ENCODE results near the gene PDE2A.

Gene PDE2A

GRCh38 chr11:72673943-72674828 lies at the start of gene PDE2A:
PDE2A (minus strand) TSS chr11:72674422; CDS start chr11:72674207, 215 bp downstream.
- Mint-ChIP-seq H3K4me3 (no peak within 1 kb of the TSS), H3K9me3 (no peaks in the 10 kb centered on the region), H3K27me3 (peaks cover 71% of the 10 kb centered on the region), H3K27ac (ENCODE audit: low read depth) (peak within 1 kb of the TSS; percentile 10), H3K36me3 (ENCODE audit: insufficient read depth) (peaks cover 25% of the 10 kb centered on the region), H3K4me1 (peaks cover 8% of the 10 kb centered on the region)
- DNase-seq (ENCODE audit: low spot score in 2 of 2) (no peak), ATAC-seq (replicated peaks; ENCODE audit: extremely low read depth, poor library complexity, severe bottlenecking) (no peak)

- Mint-ChIP-seq H3K4me1 (peaks cover 64% of the 10 kb centered on the region), H3K27me3 (no peaks in the 10 kb centered on the region), H3K9me3 (no peaks in the 10 kb centered on the region), H3K4me3 (peak overlapping the region; percentile 11), H3K36me3 (ENCODE audit: insufficient read depth) (peaks cover 36% of the 10 kb centered on the region), H3K27ac (ENCODE audit: low read depth) (no peak overlapping the region)
- DNase-seq (ENCODE audit: low spot score in 2 of 2) (no peak), ATAC-seq (replicated peaks; ENCODE audit: extremely low read depth, poor library complexity, severe bottlenecking) (no peak)
Measured at GRCh38 chr11:72723508-72723907, 49.3 kb upstream of the PDE2A start.

GRCh38 chr11:72722050-72722748 lies 48.0 kb upstream of the PDE2A start:
- Mint-ChIP-seq H3K27ac (ENCODE audit: low read depth) (peak overlapping the region; percentile 94), H3K4me1 (peaks cover 70% of the 10 kb centered on the region), H3K36me3 (ENCODE audit: insufficient read depth) (peaks cover 36% of the 10 kb centered on the region), H3K9me3 (no peaks in the 10 kb centered on the region), H3K4me3 (peak overlapping the region; percentile 83), H3K27me3 (no peaks in the 10 kb centered on the region)
- DNase-seq (ENCODE audit: low spot score in 2 of 2) (peak; percentile 85 to 86), ATAC-seq (replicated peaks; ENCODE audit: extremely low read depth, poor library complexity, severe bottlenecking) (peak; percentile 86)

- peaks cover 36% of the 10 kb centered on the region for H3K36me3 Mint-ChIP-seq (ENCODE audit: insufficient read depth)
- peak overlapping the region; percentile 83 for H3K4me3 Mint-ChIP-seq
- ATAC-seq (replicated peaks; ENCODE audit: extremely low read depth, poor library complexity, severe bottlenecking): peak; percentile 67
- DNase-seq (ENCODE audit: low spot score in 2 of 2): peak; percentile 48 to 64
- H3K4me1 Mint-ChIP-seq: peaks cover 69% of the 10 kb centered on the region
- no peaks in the 10 kb centered on the region for H3K9me3 Mint-ChIP-seq
- no peaks in the 10 kb centered on the region for H3K27me3 Mint-ChIP-seq
- H3K27ac Mint-ChIP-seq (ENCODE audit: low read depth): peak overlapping the region; percentile 94
Measured at GRCh38 chr11:72721689-72722049, 47.4 kb upstream of the PDE2A start.

GRCh38 chr11:72721276-72721675 lies 47.1 kb upstream of the PDE2A start:
- Mint-ChIP-seq H3K9me3 (no peaks in the 10 kb centered on the region), H3K27ac (ENCODE audit: low read depth) (peak overlapping the region; percentile 94), H3K4me3 (peak overlapping the region; percentile 83), H3K36me3 (ENCODE audit: insufficient read depth) (peaks cover 34% of the 10 kb centered on the region), H3K4me1 (peaks cover 71% of the 10 kb centered on the region), H3K27me3 (no peaks in the 10 kb centered on the region)
- DNase-seq (ENCODE audit: low spot score in 2 of 2) (no peak), ATAC-seq (replicated peaks; ENCODE audit: extremely low read depth, poor library complexity, severe bottlenecking) (no peak)

GRCh38 chr11:72720784-72721183 lies 46.6 kb upstream of the PDE2A start:
- Mint-ChIP-seq H3K9me3 (no peaks in the 10 kb centered on the region), H3K4me1 (peaks cover 74% of the 10 kb centered on the region), H3K27me3 (no peaks in the 10 kb centered on the region), H3K4me3 (peak overlapping the region; percentile 83), H3K27ac (ENCODE audit: low read depth) (peak overlapping the region; percentile 94), H3K36me3 (ENCODE audit: insufficient read depth) (peaks cover 34% of the 10 kb centered on the region)
- ATAC-seq (replicated peaks; ENCODE audit: extremely low read depth, poor library complexity, severe bottlenecking) (no peak), DNase-seq (ENCODE audit: low spot score in 2 of 2) (no peak)

- Mint-ChIP-seq H3K4me1 (peaks cover 74% of the 10 kb centered on the region), H3K4me3 (peak overlapping the region; percentile 83), H3K9me3 (no peaks in the 10 kb centered on the region), H3K36me3 (ENCODE audit: insufficient read depth) (peaks cover 31% of the 10 kb centered on the region), H3K27ac (ENCODE audit: low read depth) (peak overlapping the region; percentile 94), H3K27me3 (no peaks in the 10 kb centered on the region)
- no peak for ATAC-seq (replicated peaks; ENCODE audit: extremely low read depth, poor library complexity, severe bottlenecking)
- DNase-seq (ENCODE audit: low spot score in 2 of 2): no peak
Measured at GRCh38 chr11:72720047-72720446, 45.8 kb upstream of the PDE2A start.

GRCh38 chr11:72719551-72719950 lies 45.3 kb upstream of the PDE2A start:
- DNase-seq (ENCODE audit: low spot score in 2 of 2): no peak
- H3K27me3 Mint-ChIP-seq: no peaks in the 10 kb centered on the region
- peaks cover 77% of the 10 kb centered on the region for H3K4me1 Mint-ChIP-seq
- peaks cover 31% of the 10 kb centered on the region for H3K36me3 Mint-ChIP-seq (ENCODE audit: insufficient read depth)
- H3K4me3 Mint-ChIP-seq: peak overlapping the region; percentile 83
- peak overlapping the region; percentile 94 for H3K27ac Mint-ChIP-seq (ENCODE audit: low read depth)
- H3K9me3 Mint-ChIP-seq: no peaks in the 10 kb centered on the region
- ATAC-seq (replicated peaks; ENCODE audit: extremely low read depth, poor library complexity, severe bottlenecking): no peak

GRCh38 chr11:72719144-72719543 lies 44.9 kb upstream of the PDE2A start:
- no peaks in the 10 kb centered on the region for H3K27me3 Mint-ChIP-seq
- DNase-seq (ENCODE audit: low spot score in 2 of 2): no peak
- peaks cover 28% of the 10 kb centered on the region for H3K36me3 Mint-ChIP-seq (ENCODE audit: insufficient read depth)
- H3K27ac Mint-ChIP-seq (ENCODE audit: low read depth): peak overlapping the region; percentile 94
- peaks cover 81% of the 10 kb centered on the region for H3K4me1 Mint-ChIP-seq
- peak; percentile 11 for ATAC-seq (replicated peaks; ENCODE audit: extremely low read depth, poor library complexity, severe bottlenecking)
- peak overlapping the region; percentile 83 for H3K4me3 Mint-ChIP-seq
- H3K9me3 Mint-ChIP-seq: no peaks in the 10 kb centered on the region

GRCh38 chr11:72718101-72718501 lies 43.9 kb upstream of the PDE2A start:
- ATAC-seq (replicated peaks; ENCODE audit: extremely low read depth, poor library complexity, severe bottlenecking): no peak
- H3K36me3 Mint-ChIP-seq (ENCODE audit: insufficient read depth): peaks cover 27% of the 10 kb centered on the region
- no peak for DNase-seq (ENCODE audit: low spot score in 2 of 2)
- H3K4me3 Mint-ChIP-seq: peak overlapping the region; percentile 1
- no peaks in the 10 kb centered on the region for H3K27me3 Mint-ChIP-seq
- peaks cover 77% of the 10 kb centered on the region for H3K4me1 Mint-ChIP-seq
- H3K27ac Mint-ChIP-seq (ENCODE audit: low read depth): no peak overlapping the region
- no peaks in the 10 kb centered on the region for H3K9me3 Mint-ChIP-seq

GRCh38 chr11:72716788-72717435 lies 42.7 kb upstream of the PDE2A start:
- Mint-ChIP-seq H3K36me3 (ENCODE audit: insufficient read depth) (peaks cover 23% of the 10 kb centered on the region), H3K9me3 (no peaks in the 10 kb centered on the region), H3K27ac (ENCODE audit: low read depth) (no peak overlapping the region), H3K4me1 (peaks cover 75% of the 10 kb centered on the region), H3K4me3 (no peak overlapping the region), H3K27me3 (no peaks in the 10 kb centered on the region)
- DNase-seq (ENCODE audit: low spot score in 2 of 2): no peak
- ATAC-seq (replicated peaks; ENCODE audit: extremely low read depth, poor library complexity, severe bottlenecking): no peak

GRCh38 chr11:72716290-72716689 lies 42.1 kb upstream of the PDE2A start:
- Mint-ChIP-seq H3K27me3 (no peaks in the 10 kb centered on the region), H3K9me3 (no peaks in the 10 kb centered on the region), H3K4me3 (no peak overlapping the region), H3K4me1 (peaks cover 70% of the 10 kb centered on the region), H3K36me3 (ENCODE audit: insufficient read depth) (peaks cover 20% of the 10 kb centered on the region), H3K27ac (ENCODE audit: low read depth) (peak overlapping the region; percentile 53)
- DNase-seq (ENCODE audit: low spot score in 2 of 2) (no peak), ATAC-seq (replicated peaks; ENCODE audit: extremely low read depth, poor library complexity, severe bottlenecking) (no peak)

Data from central memory CD8-positive, alpha-beta T cell (primary cell).